Panc1 (cell line): ENCODE measurements around the gene VTI1A. TPM values are rescaled to one million over a fixed set of nuclear protein-coding genes. Genes with fewer than 3 reads are reported as not detected.
A peak's percentile ranks its signal among the peaks of the same experiment; 100 is the strongest.

ENCODE experiments used
- ATAC-seq: fragments of 200-7000 bp; cut with Tn5 transposase; 2 replicates; pipeline ENCODE4 v1.9.1; 2020; ENCODE audit warnings: mild to moderate bottlenecking, moderate library complexity
- BruUV-seq: library from RNA; stranded (reverse); fragments of 400-500 nt; replicated peaks from 2 replicates; lab custom pipeline; 2021; lab: Mats Ljungman, UMichigan
- CTCF ChIA-PET: fragments of 300-600 bp; sonication (Branson Sonifier 250); formaldehyde crosslinking; loops from one replicate; lab custom pipeline; 2022; ENCODE audit warnings: antibody characterized with exemption; lab: Charles Lee
- POLR2A ChIA-PET: fragments of 300-600 bp; sonication (Branson Sonifier 250); formaldehyde crosslinking; loops from one replicate; lab custom pipeline; 2022; ENCODE audit warnings: antibody characterized with exemption; lab: Charles Lee
- DNase-seq: peaks from one replicate; pipeline ENCODE4 v3.0.0-alpha.2; 2010; ENCODE audit warnings: low read depth, low spot score
- H3K27ac ChIP-seq: 2 replicates; pipeline ENCODE4 v1.5.1; 2011; ENCODE audit warnings: mild to moderate bottlenecking, low read length, inconsistent platforms
- H3K27me3 ChIP-seq: fragments of 200-500 bp; sonication (Bioruptor generic); 2 replicates; pipeline ENCODE4 v1.6.0; 2014; ENCODE audit warnings: low read length, inconsistent platforms; ENCODE audit not compliant: control insufficient read depth, insufficient read depth
- H3K36me3 ChIP-seq: fragments of 200-500 bp; sonication (Bioruptor generic); 2 replicates; pipeline ENCODE4 v1.5.1; 2014; ENCODE audit warnings: inconsistent platforms, mild to moderate bottlenecking, low read length, moderate library complexity; ENCODE audit not compliant: control insufficient read depth, insufficient read depth
- H3K4me1 ChIP-seq: 2 replicates; pipeline ENCODE4 v1.5.1; 2011; ENCODE audit warnings: inconsistent platforms, mild to moderate bottlenecking, low read length, moderate library complexity; ENCODE audit not compliant: control insufficient read depth, insufficient read depth
- H3K4me3 ChIP-seq, 2 experiments: 2 replicates each; pipeline ENCODE4 v1.5.1; 2011 to 2012; ENCODE audit warnings: low read depth in 2 of 2, low read length in 2 of 2, mild to moderate bottlenecking in 2 of 2, inconsistent platforms in 1 of 2, moderate library complexity in 1 of 2
- H3K9me3 ChIP-seq: fragments of 200-500 bp; sonication (Bioruptor generic); 2 replicates; pipeline ENCODE4 v1.5.1; 2014; ENCODE audit warnings: low read depth, mild to moderate bottlenecking, inconsistent platforms, low read length, moderate library complexity; ENCODE audit not compliant: control insufficient read depth, insufficient read depth
- POLR2AphosphoS5 ChIP-seq: IDR thresholded peaks from 2 replicates; pipeline ENCODE4 v1.6.1; 2012; ENCODE audit warnings: mild to moderate bottlenecking, low read depth, low read length, moderate library complexity
- SIN3A ChIP-seq: IDR thresholded peaks from 2 replicates; pipeline ENCODE4 v1.6.1; 2012; ENCODE audit warnings: low read depth, mild to moderate bottlenecking, low read length, moderate library complexity, borderline replicate concordance; ENCODE audit not compliant: insufficient read depth
- TCF7L2 ChIP-seq: IDR thresholded peaks from 2 replicates; pipeline ENCODE4 v1.6.1; 2011; ENCODE audit warnings: mild to moderate bottlenecking, low read depth, low read length, inconsistent platforms
- in situ Hi-C: cut with HindIII; loops from 2 replicates; pipeline ENCODE4 v1.10.0; 2016; ENCODE audit warnings: low sequenced_read_pairs, low pct_unique_long_range_greater_than_20kb
- intact Hi-C: fragments of 100-400 bp; cut with micrococcal nuclease; formaldehyde crosslinking; loops from one replicate; pipeline ENCODE4 v1.10.0; 2022; ENCODE audit not compliant: unreplicated experiment
- total RNA-seq: library from RNA; stranded (reverse); gene quantifications from one replicate; pipeline ENCODE4 v1.2.1, GENCODE V29; 2021; ENCODE audit not compliant: unreplicated experiment
- TF ChIP-seq, protein P1 (sequence below): fragments of 450-650 bp; IDR thresholded peaks from 2 replicates; pipeline ENCODE4 v1.5.1; 2017; ENCODE audit warnings: mild to moderate bottlenecking
- TF ChIP-seq, protein P2 (sequence below), 2 experiments: IDR thresholded peaks; 2 replicates each; pipeline ENCODE4 v1.6.1; 2011 to 2012; ENCODE audit warnings: low read depth in 2 of 2, control low read depth in 1 of 2, low read length in 1 of 2, mild to moderate bottlenecking in 1 of 2, moderate library complexity in 1 of 2; ENCODE audit not compliant: insufficient read depth in 1 of 2

VTI1A gene
- total RNA-seq, 1 experiment from 2014 or later, result 36.3 TPM

DNA sequence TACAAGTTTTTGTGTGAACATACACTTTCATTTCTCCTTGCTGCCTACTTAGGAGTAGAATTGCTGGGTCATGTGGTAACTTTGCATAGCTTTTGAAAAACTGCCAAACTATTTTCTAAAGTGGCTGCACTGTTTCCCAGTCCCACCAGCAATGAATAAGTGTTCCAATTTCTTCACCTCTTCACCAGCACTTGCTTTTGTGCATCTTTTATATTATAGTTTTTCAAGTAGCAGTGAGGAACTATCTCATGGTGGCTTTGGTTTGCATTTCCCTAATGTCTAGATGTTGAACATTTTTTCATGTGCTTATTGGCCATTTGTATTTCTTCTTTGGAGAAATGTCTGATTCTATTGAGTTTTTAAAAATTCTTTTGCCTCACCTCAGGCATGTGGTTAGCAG is 273.2 kb downstream of the VTI1A start:
- ChIA-PET CTCF (no interaction called here), POLR2A (no interaction called here)
- H3K4me1 ChIP-seq, result peaks cover 16% of the 10 kb centered on the region
- no peak overlapping the region for H3K4me3 ChIP-seq
- no peaks in the 10 kb centered on the region for H3K36me3 ChIP-seq
- ATAC-seq, result no peak
- BruUV-seq, result no TSS peak
- in situ Hi-C loops (no loop called here), intact Hi-C loops (loop anchor here (10.0 kb wide), 1 partner anchor 235 kb away; the partner anchor contains the start of gene TCF7L2)
- H3K9me3 ChIP-seq, result no peaks in the 10 kb centered on the region
- TF ChIP-seq TCF7L2, result no peak
- no peak for TF ChIP-seq POLR2AphosphoS5
- TF ChIP-seq, protein P1, sequence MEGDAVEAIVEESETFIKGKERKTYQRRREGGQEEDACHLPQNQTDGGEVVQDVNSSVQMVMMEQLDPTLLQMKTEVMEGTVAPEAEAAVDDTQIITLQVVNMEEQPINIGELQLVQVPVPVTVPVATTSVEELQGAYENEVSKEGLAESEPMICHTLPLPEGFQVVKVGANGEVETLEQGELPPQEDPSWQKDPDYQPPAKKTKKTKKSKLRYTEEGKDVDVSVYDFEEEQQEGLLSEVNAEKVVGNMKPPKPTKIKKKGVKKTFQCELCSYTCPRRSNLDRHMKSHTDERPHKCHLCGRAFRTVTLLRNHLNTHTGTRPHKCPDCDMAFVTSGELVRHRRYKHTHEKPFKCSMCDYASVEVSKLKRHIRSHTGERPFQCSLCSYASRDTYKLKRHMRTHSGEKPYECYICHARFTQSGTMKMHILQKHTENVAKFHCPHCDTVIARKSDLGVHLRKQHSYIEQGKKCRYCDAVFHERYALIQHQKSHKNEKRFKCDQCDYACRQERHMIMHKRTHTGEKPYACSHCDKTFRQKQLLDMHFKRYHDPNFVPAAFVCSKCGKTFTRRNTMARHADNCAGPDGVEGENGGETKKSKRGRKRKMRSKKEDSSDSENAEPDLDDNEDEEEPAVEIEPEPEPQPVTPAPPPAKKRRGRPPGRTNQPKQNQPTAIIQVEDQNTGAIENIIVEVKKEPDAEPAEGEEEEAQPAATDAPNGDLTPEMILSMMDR, result no peak
- TF ChIP-seq, protein P2, sequence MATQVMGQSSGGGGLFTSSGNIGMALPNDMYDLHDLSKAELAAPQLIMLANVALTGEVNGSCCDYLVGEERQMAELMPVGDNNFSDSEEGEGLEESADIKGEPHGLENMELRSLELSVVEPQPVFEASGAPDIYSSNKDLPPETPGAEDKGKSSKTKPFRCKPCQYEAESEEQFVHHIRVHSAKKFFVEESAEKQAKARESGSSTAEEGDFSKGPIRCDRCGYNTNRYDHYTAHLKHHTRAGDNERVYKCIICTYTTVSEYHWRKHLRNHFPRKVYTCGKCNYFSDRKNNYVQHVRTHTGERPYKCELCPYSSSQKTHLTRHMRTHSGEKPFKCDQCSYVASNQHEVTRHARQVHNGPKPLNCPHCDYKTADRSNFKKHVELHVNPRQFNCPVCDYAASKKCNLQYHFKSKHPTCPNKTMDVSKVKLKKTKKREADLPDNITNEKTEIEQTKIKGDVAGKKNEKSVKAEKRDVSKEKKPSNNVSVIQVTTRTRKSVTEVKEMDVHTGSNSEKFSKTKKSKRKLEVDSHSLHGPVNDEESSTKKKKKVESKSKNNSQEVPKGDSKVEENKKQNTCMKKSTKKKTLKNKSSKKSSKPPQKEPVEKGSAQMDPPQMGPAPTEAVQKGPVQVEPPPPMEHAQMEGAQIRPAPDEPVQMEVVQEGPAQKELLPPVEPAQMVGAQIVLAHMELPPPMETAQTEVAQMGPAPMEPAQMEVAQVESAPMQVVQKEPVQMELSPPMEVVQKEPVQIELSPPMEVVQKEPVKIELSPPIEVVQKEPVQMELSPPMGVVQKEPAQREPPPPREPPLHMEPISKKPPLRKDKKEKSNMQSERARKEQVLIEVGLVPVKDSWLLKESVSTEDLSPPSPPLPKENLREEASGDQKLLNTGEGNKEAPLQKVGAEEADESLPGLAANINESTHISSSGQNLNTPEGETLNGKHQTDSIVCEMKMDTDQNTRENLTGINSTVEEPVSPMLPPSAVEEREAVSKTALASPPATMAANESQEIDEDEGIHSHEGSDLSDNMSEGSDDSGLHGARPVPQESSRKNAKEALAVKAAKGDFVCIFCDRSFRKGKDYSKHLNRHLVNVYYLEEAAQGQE (IDR thresholded peaks at IDR 0.05; ENCODE audit: insufficient read depth in 1 of 2, low read depth in 2 of 2, low read length in 1 of 2), result no peak
- TF ChIP-seq SIN3A, result no peak
- no peak for DNase-seq
- H3K27ac ChIP-seq, result no peak overlapping the region
- H3K27me3 ChIP-seq, result no peaks in the 10 kb centered on the region

DNA sequence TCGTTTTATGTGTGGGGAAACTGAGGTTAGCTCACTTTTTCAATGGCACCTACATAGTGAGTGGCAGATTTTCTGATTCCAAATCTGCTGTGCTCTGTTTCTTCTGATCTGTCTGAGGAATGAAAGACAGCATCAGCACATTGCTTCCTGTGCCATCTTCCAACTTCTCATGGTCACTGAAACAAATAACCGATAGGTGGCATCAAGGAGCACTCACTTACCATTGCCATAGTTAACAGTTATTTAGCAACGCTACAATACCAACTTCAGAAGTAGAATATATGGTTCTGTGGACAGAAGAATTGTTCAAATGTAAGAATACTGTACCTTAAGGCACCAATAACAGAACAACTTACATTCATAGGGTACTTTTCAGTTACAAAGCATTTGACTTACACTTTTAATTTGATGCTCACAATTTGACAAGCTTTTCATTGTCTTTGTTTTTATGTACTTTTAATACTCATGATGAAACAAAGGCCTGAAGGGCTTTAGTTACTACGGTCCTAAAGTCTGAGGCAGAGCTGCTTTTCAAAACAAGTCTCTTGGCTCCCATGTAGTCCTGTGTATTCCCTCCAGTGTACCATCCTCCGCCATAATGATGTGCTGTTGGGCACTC is 274.2 kb downstream of the VTI1A start:
- CTCF ChIA-PET, result no interaction called here

More for the DNA sequence above, 274.2 kb downstream of the VTI1A start:
- ATAC-seq (no peak), DNase-seq (peak; percentile 43)
- POLR2A ChIA-PET, result no interaction called here
- Histone ChIP-seq H3K4me1 (peaks cover 16% of the 10 kb centered on the region), H3K4me3 (no peak overlapping the region), H3K27ac (peak overlapping the region; percentile 52), H3K9me3 (no peaks in the 10 kb centered on the region), H3K36me3 (no peaks in the 10 kb centered on the region), H3K27me3 (no peaks in the 10 kb centered on the region)
- in situ Hi-C loops, result no loop called here
- BruUV-seq, result no TSS peak
- intact Hi-C loops, result loop anchor here (10.0 kb wide), 1 partner anchor 234 kb away; the partner anchor contains the start of gene TCF7L2
- TF ChIP-seq, protein P1, result peak; percentile 78
- TF ChIP-seq, protein P2 (IDR thresholded peaks at IDR 0.05; ENCODE audit: insufficient read depth in 1 of 2, low read depth in 2 of 2, low read length in 1 of 2), result no peak
